ENCODE data around the gene TMEM26.
A peak's percentile ranks its signal among the peaks of the same experiment; 100 is the strongest.

The TMEM26 gene

DNA sequence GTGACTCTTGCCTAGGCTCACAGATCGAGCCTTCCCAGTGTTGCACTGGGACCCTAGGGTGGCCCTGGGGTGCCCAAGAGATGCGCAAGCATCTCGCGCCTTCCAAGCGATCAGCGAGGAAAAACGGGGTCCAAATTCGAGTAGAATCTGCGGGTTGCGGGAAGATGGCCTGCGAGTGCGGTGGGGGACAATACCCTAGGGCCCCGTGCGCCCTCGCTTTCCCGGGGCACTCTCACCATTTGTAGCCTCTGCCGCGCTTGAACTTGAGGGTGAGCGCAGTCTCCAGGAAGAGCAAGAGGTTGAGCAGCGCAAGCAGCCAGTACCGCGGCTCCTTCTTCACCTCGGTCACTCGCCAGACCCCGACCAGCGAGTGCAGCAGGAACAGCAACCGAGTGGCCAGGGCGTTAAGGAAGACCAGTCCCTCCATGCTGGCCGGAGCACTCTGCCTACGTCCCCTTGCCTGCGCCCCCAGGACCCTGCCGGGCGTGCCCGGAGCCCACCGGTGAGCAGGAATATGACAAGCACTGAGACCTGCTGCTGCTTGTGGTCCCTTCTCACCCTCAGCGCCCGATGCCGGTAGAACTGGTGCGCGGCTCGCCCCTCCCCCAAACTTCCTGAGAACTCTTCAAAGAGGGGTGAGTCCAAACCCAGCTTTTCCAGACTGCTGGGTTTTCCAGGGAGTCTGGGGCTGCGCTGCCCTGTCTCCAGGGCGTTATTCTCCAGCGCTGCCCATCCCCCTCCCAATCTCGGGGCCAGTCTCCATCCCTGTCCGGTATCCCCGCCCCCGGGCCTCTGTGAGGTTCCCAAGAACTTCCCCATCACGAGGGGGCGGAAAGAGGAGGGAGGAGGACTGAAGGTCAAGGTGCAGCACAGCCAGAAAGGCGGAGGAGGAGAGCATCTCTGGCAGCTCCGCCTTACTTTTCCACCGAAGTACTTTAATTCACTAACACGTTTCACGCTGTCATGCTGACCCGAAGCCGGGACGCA, at the start of gene TMEM26:
TMEM26 (minus strand) TSS at position 727 of the 987 bp plus-strand sequence; CDS start at position 427, 300 bp downstream.
- Mint-ChIP-seq H3K27ac (peak within 1 kb of the TSS; percentile 89), H3K27me3 (peaks cover 45% of the 10 kb centered on the region), H3K36me3 (ENCODE audit: low read depth) (peaks cover 6% of the 10 kb centered on the region), H3K4me3 (peak within 1 kb of the TSS; percentile 84), H3K4me1 (ENCODE audit: low read depth) (peaks cover 45% of the 10 kb centered on the region), H3K9me3 (no peaks in the 10 kb centered on the region)
- intact Hi-C loops (cut with micrococcal nuclease) = loop anchor here (2.0 kb wide), 1 partner anchor 38 kb away; no protein-coding TSS in a partner anchor

DNA sequence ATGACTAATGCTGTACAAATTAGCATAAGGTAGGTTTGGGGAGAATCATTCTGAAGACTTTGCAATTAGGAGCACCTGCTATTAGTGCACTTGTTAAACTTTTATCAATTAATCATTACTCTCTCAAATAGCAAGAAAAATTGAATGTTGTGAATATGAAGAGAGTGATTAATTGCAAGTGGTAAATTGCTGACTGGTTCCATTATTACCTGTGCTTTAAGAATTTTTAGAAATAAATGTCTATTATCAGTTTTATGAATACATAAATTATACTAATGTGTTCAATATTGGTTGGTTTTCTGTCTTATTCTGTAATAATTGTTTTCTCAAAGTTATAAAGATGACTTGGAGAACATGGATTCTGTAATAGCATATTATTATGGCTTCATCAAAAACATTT, 47.3 kb upstream of the TMEM26 start:
- no peak overlapping the region for H3K4me3 Mint-ChIP-seq
- H3K27ac Mint-ChIP-seq = no peak overlapping the region
- H3K27me3 Mint-ChIP-seq = no peaks in the 10 kb centered on the region
- no peaks in the 10 kb centered on the region for H3K9me3 Mint-ChIP-seq
- H3K36me3 Mint-ChIP-seq (ENCODE audit: low read depth) = no peaks in the 10 kb centered on the region
- intact Hi-C loops (cut with micrococcal nuclease) = no loop called here
- H3K4me1 Mint-ChIP-seq (ENCODE audit: low read depth) = no peaks in the 10 kb centered on the region

DNA sequence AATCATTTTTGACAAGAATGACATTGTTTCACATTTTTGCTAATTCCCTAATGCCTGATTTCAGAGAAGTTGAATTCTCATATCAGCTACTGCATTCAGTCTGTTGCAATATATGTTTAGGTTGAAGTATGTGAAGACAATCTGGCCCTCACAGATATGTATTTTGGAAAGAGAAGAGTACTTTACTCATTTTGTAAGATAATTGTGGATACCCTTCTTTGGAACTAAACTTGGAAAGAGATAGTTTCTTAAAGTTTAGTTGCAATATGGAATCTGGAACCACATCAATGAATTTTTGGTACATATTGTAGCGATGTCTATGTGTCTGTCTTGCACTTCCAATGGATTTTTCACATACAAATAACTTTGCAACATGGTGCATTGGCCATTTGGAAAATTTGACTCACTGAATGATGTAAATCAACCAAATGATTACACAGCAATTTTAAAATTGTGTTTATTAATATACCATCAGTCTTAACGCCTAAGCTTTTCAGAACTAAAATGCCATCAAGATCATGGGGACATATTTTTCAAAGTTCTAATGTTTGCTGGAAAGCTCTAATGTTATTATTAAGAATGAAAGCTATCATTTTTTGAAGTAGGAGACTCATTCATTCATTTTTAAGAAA, 39.3 kb upstream of the TMEM26 start:
- Mint-ChIP-seq H3K9me3 (peaks cover 9% of the 10 kb centered on the region), H3K4me1 (ENCODE audit: low read depth) (peaks cover 19% of the 10 kb centered on the region), H3K27me3 (peaks cover 3% of the 10 kb centered on the region), H3K4me3 (no peak overlapping the region), H3K27ac (no peak overlapping the region), H3K36me3 (ENCODE audit: low read depth) (no peaks in the 10 kb centered on the region)
- intact Hi-C loops (cut with micrococcal nuclease) = no loop called here

DNA sequence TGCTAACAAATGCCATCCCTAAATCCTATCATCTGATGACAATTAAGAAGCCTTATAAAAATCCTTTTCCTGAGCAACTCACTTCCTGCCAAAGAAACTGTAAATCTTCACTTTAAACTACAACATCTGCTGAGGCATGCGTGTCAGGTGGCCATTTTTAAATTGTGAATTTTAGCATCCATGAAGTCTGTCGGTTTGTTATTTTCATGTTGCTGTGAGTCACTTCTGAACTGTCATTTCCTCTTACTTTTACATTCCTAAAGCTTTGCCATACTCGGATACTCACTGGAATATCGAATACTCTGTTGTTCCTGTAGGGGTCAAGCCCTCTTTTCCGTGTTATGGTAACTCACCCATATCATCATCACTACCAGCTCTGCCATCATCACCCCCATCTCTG, 34.3 kb upstream of the TMEM26 start:
- peaks cover 20% of the 10 kb centered on the region for H3K27me3 Mint-ChIP-seq
- H3K9me3 Mint-ChIP-seq = peaks cover 9% of the 10 kb centered on the region
- no peak overlapping the region for H3K4me3 Mint-ChIP-seq
- H3K4me1 Mint-ChIP-seq (ENCODE audit: low read depth) = peaks cover 25% of the 10 kb centered on the region
- intact Hi-C loops (cut with micrococcal nuclease) = loop anchor here (2.0 to 10.0 kb wide), 2 partner anchors 97 to 1253 kb away; no protein-coding TSS in a partner anchor
- H3K36me3 Mint-ChIP-seq (ENCODE audit: low read depth) = no peaks in the 10 kb centered on the region
- no peak overlapping the region for H3K27ac Mint-ChIP-seq

DNA sequence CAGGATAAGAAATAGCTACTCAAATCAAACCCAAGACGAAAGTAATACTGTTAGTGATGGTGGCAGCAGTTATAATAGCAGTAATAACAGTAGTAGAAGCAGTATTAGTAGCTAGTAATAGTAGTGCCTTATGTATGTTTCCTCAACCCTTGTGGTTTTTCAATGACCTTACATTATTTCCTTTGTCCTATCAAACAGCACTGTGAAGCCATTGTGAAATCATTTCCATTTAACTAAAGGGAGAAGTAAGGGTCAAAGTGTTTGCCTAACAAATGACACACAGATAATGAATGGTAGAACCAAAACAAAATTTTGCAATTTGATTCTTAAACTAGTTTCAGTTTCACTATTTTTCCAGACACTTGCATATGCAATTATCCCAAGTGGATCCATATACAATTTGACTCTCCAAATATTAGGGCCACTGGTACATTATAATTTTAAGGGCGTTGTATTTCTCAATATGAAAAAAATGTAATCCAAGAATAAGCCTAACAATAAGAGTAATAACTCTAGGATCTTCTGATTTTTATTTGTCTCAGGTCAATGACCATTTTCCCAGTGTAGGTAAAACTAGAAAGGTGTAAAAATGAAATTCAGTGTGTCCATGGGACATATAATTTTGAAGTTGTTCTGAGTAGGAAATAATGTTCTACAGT, 33.7 kb upstream of the TMEM26 start:
- Mint-ChIP-seq H3K27me3 (peaks cover 20% of the 10 kb centered on the region), H3K9me3 (peaks cover 9% of the 10 kb centered on the region), H3K27ac (no peak overlapping the region), H3K4me1 (ENCODE audit: low read depth) (peaks cover 25% of the 10 kb centered on the region), H3K36me3 (ENCODE audit: low read depth) (no peaks in the 10 kb centered on the region), H3K4me3 (no peak overlapping the region)
- intact Hi-C loops (cut with micrococcal nuclease) = loop anchor here (2.0 to 10.0 kb wide), 2 partner anchors 96 to 1252 kb away; no protein-coding TSS in a partner anchor

DNA sequence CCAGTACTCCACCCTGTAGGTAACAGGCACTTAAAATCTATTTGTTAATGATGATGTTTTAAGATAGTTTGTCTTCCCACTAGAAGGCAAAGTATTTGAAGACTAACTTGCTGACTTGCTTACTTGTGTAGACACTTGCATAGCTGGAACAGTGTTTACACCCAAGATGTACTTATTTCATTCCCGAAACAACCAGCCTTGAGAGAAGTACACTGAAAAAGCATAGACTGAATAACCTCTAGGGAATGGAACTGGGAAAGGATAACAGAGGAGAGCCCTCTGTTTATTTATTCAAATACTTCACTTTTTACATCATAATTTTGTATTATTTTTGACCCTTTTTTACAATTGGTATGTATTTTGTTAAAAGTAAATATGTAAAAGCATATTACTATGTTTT, 33.1 kb upstream of the TMEM26 start:
- Mint-ChIP-seq H3K4me1 (ENCODE audit: low read depth) (peaks cover 25% of the 10 kb centered on the region), H3K4me3 (no peak overlapping the region), H3K27me3 (peaks cover 22% of the 10 kb centered on the region), H3K36me3 (ENCODE audit: low read depth) (no peaks in the 10 kb centered on the region), H3K9me3 (peaks cover 9% of the 10 kb centered on the region), H3K27ac (no peak overlapping the region)
- intact Hi-C loops (cut with micrococcal nuclease) = loop anchor here (2.0 to 10.0 kb wide), 2 partner anchors 95 to 1251 kb away; no protein-coding TSS in a partner anchor

DNA sequence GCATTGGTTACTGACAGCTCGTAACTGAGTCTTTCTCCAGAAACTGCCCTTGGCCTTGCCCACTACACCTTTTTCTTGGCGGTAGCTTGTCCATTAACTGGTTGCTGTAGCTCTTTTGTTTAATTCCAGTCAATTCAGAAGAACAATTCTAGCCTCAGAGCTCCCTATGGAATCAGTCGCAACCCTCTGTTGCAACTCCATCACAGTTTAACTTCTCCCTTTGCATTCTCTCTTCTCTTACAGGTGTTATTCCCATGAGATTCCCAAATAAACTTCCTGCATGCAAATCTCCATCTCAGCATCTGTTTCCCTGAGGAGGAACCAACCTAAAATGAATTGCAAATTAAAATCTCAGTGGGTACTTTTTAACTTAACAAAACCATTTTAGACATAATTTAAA, 28.4 kb upstream of the TMEM26 start:
- Mint-ChIP-seq H3K36me3 (ENCODE audit: low read depth) (no peaks in the 10 kb centered on the region), H3K4me1 (ENCODE audit: low read depth) (peaks cover 9% of the 10 kb centered on the region), H3K4me3 (no peak overlapping the region), H3K27ac (no peak overlapping the region), H3K9me3 (no peaks in the 10 kb centered on the region), H3K27me3 (peaks cover 22% of the 10 kb centered on the region)
- intact Hi-C loops (cut with micrococcal nuclease) = loop anchor here (10.0 kb wide), 1 partner anchor 1247 kb away; no protein-coding TSS in a partner anchor

DNA sequence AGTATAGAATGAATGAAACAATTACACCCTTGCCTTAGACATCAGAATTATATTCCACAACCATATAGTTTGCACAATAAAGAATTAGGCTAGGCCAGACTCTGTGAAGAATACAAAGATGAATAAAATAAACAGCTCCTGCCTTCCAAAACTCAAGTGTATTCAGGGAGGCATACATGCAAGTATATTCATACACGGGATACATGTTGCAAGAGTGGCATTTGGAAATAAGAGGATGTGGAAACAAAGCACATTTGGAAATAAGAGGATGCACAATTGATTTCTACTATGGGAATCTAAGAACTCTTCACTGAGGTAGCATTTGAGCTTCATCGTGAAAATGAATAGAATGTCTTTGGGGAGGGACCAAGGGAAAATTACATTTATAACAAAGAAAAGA, 27.0 kb upstream of the TMEM26 start:
- H3K4me1 Mint-ChIP-seq (ENCODE audit: low read depth) = peaks cover 13% of the 10 kb centered on the region
- H3K4me3 Mint-ChIP-seq = no peak overlapping the region
- no peaks in the 10 kb centered on the region for H3K36me3 Mint-ChIP-seq (ENCODE audit: low read depth)
- intact Hi-C loops (cut with micrococcal nuclease) = loop anchor here (10.0 kb wide), 1 partner anchor 1245 kb away; no protein-coding TSS in a partner anchor
- H3K9me3 Mint-ChIP-seq = no peaks in the 10 kb centered on the region
- H3K27ac Mint-ChIP-seq = no peak overlapping the region
- peaks cover 21% of the 10 kb centered on the region for H3K27me3 Mint-ChIP-seq

DNA sequence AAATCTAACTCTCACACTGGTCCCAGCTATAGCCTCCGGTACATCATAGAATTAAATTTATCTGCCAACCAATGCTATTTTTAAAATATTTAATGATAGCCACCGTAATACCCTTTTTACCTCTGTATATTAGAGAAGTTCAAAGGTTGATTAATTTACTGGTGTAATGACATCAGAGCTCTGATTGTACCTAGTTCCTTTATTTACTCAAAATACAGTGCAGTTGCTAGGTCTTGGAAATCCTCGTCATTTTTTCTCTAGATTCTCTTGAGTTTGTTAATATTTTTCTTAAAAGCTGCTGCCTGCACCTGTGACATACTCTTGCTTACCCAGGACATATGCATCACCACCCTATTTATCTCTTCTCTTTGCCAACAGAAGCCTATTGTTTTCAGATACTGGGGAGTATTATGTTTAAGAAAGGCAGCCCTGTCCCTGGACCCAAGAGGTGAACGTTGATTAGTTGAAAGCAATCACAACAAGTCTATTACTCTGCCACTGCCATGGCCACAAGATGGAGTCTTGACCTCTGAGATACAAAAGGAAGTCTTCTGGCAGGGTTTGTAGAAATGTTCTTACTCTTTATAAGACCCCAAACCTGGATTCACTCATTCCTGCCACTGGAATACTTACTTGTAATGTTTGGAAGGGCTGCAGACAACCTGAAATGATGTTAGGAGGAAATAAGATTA, 25.6 kb upstream of the TMEM26 start:
- no peaks in the 10 kb centered on the region for H3K36me3 Mint-ChIP-seq (ENCODE audit: low read depth)
- peaks cover 13% of the 10 kb centered on the region for H3K4me1 Mint-ChIP-seq (ENCODE audit: low read depth)
- H3K4me3 Mint-ChIP-seq = no peak overlapping the region
- H3K27me3 Mint-ChIP-seq = peaks cover 22% of the 10 kb centered on the region
- no peaks in the 10 kb centered on the region for H3K9me3 Mint-ChIP-seq
- intact Hi-C loops (cut with micrococcal nuclease) = loop anchor here (10.0 kb wide), 1 partner anchor 194 kb away; no protein-coding TSS in a partner anchor
- H3K27ac Mint-ChIP-seq = no peak overlapping the region

DNA sequence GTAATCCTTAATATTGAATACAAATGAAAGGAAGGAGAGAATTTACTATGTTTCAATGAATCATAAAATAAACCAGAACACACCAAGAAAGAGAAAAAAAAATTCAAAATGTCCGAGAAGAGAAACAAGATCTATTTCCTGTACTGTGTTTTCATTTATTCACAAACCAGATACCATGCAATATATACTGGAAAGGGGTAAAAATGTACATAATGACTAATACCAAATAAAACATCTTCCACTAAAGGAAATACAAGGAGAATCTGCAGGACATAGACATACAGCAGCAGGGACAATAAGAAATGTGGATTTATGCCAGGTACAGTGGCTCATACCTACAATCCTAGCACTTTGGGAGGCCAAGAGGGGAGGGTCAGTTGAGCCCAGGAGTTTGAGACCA, 24.3 kb upstream of the TMEM26 start:
- Mint-ChIP-seq H3K27me3 (peaks cover 15% of the 10 kb centered on the region), H3K36me3 (ENCODE audit: low read depth) (no peaks in the 10 kb centered on the region), H3K4me3 (no peak overlapping the region), H3K27ac (no peak overlapping the region), H3K4me1 (ENCODE audit: low read depth) (peaks cover 22% of the 10 kb centered on the region), H3K9me3 (peaks cover 4% of the 10 kb centered on the region)
- intact Hi-C loops (cut with micrococcal nuclease) = loop anchor here (10.0 kb wide), 1 partner anchor 193 kb away; no protein-coding TSS in a partner anchor

DNA sequence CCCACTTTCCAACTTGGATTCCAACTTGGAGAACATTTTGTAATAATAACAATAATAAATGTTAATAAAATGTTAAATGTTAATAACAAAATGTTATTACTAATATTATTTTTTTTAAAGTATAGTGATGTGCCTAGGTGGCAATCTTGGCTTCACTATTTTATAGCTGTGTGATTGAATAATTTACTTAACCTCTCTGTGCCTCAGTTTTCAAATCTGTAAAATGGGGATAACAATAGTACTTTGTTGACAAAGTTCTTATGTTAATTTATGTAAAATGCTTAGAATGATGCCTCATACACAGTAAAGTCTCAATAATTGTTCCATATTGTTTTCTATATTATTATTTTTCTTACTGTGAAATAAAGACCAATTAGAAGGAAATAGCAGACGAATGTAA, 23.3 kb upstream of the TMEM26 start:
- Mint-ChIP-seq H3K27me3 (peaks cover 13% of the 10 kb centered on the region), H3K4me3 (no peak overlapping the region), H3K36me3 (ENCODE audit: low read depth) (no peaks in the 10 kb centered on the region), H3K27ac (no peak overlapping the region), H3K9me3 (peaks cover 10% of the 10 kb centered on the region), H3K4me1 (ENCODE audit: low read depth) (peaks cover 28% of the 10 kb centered on the region)
- intact Hi-C loops (cut with micrococcal nuclease) = loop anchor here (10.0 kb wide), 1 partner anchor 192 kb away; no protein-coding TSS in a partner anchor

DNA sequence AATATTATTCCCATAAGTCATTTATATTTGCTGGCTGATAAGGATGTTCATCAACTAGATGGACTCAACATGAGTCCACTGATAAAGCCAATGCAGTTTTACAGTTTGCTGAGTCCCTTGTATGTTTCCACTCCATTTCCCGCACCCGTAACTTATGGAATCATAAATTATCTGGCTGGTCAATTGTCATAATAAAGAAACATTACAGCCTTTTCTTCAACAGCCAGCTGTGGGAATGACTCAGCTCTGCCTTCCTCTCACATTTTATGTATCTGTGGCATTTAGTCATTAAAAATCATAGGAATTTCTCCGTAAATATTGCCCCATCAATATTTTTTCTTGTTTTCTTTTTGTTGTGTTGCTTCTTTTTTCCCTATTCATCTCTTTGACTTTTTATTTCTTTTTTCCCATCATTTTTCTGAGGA, 22.3 kb upstream of the TMEM26 start:
- H3K27ac Mint-ChIP-seq = no peak overlapping the region
- no peaks in the 10 kb centered on the region for H3K36me3 Mint-ChIP-seq (ENCODE audit: low read depth)
- no peak overlapping the region for H3K4me3 Mint-ChIP-seq
- intact Hi-C loops (cut with micrococcal nuclease) = loop anchor here (10.0 kb wide), 1 partner anchor 191 kb away; no protein-coding TSS in a partner anchor
- H3K9me3 Mint-ChIP-seq = peaks cover 10% of the 10 kb centered on the region
- H3K4me1 Mint-ChIP-seq (ENCODE audit: low read depth) = peaks cover 27% of the 10 kb centered on the region
- peaks cover 13% of the 10 kb centered on the region for H3K27me3 Mint-ChIP-seq
